ENCODE measurements around the gene TSC2.

The TSC2 gene

DNA sequence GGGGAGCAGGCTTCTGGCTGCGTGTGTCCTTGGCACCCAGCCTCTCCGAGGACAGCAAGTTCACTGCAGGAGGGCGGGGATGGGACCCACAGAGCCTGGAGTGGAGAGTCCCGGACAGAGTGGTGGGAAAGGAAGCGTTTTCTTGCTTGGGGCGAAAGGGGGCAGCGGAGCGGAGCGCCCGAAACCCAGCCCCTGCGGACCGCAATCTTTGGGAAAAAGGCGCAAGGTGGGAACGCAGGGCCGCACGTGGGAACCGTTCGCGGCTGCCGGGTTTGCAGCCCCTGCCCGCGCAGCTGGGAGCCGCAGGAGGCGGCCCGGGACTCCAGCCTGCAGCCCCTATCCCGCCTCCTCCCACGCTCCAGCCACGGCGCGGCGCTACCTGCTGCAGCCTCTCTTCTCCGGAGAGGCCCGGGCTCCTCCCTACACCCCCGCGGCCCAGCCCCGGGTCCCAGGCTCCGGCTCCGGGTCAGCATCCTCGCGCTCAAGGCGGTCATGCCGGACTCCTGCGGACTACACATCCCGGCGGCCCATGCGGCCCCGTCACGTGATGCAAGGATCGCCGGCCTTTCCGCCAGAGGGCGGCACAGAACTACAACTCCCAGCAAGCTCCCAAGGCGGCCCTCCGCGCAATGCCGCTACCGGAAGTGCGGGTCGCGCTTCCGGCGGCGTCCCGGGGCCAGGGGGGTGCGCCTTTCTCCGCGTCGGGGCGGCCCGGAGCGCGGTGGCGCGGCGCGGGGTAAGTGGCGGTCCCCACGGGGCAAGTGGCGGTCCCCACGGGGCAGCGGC lies at the start of gene TSC2, which contains the start of gene NTHL1:
TSS of gene TSC2 (plus strand) at position 656 of the 786 bp plus-strand sequence. CDS start 631 bp downstream, outside the sequence.
TSS of gene NTHL1 (minus strand) at position 505 of the 786 bp plus-strand sequence. CDS start at position 494, 11 bp downstream.
- peak; percentile 98 for DNase-seq

- DNase-seq: no peak
Measured at GRCh38 chr16:1998360-1998835, 49.4 kb upstream of the TSC2 start.

- no peak for DNase-seq
Measured at GRCh38 chr16:1998852-1999801, 48.7 kb upstream of the TSC2 start.

GRCh38 chr16:1999866-2000514 lies 47.8 kb upstream of the TSC2 start:
- no peak for DNase-seq

GRCh38 chr16:2001035-2001434 lies 46.8 kb upstream of the TSC2 start:
- DNase-seq: no peak

DNA sequence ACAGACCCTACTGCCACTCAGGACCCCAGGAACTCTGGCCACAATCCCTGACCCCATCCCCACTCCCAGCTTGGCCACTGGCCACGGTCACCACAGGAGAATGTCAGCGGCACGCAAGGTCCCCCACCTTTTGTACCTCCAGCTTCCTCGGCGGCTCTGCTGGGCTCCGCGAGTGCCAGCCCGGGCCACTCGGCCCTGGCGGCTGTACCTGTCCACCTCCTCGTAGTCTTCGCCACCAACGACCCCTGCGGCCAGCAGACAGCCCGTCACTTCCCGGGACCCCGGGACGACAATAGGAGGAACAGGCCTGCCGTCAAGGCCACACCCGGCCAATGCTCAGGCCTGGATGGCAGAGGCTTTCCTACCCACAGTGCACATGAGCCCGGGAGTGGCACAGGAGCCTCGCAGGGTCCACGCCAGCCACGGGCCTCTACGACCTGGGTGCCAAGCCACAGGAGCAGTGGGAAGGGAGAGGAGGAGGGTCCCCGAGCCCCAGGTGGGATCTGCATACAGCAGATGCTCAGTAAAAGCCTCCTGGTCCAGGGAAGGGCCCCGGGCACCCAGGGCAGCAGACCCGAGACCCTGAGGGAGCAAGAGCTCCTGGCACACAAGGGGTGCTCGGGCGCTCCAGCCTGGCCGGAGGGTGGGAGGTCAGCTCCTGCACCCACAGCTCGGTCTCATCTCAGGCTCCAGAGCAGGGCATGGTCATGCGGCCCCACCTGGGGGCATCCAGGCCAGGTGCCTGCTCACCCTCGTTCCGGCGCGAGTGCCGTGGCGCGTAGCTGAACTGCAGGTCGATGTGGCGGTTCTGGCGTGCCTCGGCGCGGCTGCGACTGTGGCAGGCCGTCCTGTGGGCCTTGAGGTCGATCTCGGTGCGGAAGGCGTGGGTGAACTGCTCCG lies 46.1 kb upstream of the TSC2 start:
- no peak for DNase-seq

DNA sequence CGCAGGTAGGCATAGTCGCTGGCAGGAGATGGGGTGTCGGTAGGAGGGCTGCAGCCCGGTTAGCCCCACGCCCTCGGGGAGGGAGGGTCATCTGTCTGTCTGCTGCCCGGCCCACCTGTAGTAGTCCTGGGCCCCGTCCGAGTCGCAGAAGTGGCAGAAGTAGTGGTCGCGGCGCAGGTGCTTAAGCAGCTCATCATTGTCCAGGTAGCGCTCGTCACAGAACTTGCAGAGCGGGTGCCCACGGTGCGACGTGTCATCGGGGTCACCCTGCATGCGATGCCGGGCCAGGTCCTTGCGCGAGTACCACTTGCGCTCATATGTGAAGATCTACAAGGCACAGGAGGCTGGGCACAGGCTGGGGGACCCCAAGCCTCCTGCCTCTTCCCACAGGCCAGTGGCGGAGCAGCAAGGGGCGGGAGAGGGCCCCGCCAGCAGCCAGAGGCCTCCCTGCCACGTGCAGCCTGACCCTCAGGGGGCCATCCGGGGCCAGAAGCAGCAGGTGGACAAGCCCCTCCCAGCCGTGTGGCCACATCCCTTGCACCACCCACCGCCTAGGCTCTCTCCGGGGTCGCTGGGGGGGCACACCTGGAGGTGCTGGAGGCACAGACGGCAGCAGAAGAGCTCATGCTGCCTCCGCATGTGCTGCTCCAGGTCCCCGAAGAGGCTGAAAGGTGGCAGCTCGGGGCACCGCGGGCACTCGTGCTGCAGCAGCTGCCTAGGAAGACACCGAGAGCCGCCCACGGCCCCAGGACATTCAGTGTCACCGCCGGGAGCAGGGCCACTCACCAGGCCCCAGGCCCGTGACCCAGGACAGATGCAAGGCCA lies 45.2 kb upstream of the TSC2 start:
- DNase-seq: no peak

GRCh38 chr16:2003231-2003826 lies 44.5 kb upstream of the TSC2 start:
- DNase-seq: no peak

GRCh38 chr16:2003827-2004641 lies 43.8 kb upstream of the TSC2 start:
- peak; percentile 70 for DNase-seq

DNA sequence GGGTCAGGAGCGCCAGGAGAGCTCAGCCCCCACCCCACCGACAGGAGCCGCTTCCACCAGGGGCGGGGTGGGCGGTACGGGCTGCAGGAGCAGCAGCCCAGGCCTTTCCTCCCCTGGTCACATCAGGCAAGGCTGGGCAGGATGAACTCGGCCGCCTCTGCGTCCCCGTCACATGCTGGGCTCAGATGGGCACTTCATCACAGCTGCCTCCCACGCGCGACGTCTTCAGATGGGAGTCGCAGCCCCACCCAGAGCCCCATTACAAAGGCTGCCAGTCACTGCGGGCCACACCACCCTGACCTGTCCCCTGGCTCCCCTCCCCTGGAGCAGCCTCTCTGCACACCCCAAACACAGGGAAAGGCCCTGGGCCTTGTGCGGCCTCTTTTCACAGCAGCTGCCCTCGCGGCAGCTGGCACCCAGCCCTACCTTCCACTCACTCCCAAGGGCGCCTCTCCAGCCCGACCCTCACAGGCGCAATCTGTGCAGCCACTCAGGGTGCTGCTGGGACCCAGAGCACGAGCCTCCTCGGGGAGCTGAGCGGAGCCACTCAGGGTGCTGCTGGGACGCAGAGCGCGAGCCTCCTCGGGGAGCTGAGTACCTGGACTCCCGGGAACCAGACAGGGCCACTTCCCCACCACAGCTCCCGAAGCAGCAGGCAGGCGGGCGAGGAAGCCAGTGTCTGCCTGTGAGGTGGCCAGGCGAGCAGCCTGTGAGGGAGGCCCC lies 42.8 kb upstream of the TSC2 start:
- no peak for DNase-seq

- no peak for DNase-seq
Measured at GRCh38 chr16:2005646-2006045, 42.1 kb upstream of the TSC2 start.

DNA sequence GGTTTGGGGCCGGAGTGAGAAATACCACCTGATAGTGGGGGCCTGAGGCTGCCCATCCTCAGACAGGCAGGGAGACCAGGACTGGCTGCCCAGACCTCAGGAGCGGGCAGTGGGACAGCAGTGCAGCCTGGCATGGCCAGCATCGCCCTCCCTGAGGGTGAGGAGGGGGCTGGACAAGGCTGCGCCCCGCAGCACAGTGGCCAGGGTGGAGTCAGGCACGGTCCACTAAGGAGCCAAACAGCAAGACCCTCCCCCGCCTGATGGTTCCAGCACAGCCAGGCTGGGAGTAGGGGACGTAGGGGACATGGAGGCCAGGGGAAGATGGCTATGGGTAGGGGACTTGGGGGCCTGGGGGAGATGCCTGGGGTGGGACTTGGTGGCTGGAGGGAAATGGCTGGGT lies 41.5 kb upstream of the TSC2 start:
- no peak for DNase-seq

GRCh38 chr16:2007081-2007836 lies 40.5 kb upstream of the TSC2 start:
- no peak for DNase-seq

DNA sequence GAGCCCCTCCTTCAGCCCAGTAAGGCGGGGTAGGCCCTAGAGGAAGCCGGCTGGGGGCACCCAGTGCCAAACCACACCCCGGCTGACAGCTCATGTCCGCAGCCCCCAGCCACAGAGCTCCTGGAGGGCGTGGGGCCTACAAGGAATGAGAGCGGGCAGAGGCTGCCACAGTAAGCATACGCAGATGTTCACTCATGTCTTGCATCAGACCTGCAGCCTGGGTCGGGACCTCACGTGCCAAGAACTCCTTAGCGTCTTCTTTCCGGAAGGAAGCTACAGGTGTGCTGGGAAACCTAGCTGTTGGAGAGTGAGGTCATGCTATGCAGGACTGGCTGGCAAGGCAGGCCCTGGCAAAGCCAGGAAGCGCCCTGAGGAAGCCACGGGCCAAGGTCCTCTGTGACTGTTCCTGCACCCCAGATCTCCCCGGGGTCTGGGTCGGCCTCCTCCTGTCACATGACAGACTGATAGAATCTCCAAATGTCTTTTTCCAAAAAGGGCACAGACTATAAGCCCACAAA lies 39.7 kb upstream of the TSC2 start:
- no peak for DNase-seq

- DNase-seq: no peak
Measured at GRCh38 chr16:2008631-2009163, 39.1 kb upstream of the TSC2 start.

GRCh38 chr16:2009164-2009711 lies 38.5 kb upstream of the TSC2 start:
- no peak for DNase-seq

- DNase-seq: peak; percentile 90
Measured at GRCh38 chr16:2009791-2010510, 37.8 kb upstream of the TSC2 start, which contains the start of gene ZNF598. Gene ZNF598, minus strand, starts transcription at chr16:2009821.

All from midbrain (tissue), 1 donor.